K562 (cell line): ENCODE results near the gene PSMB2. TPM values are rescaled to one million over a fixed set of nuclear protein-coding genes. Genes with fewer than 3 reads are reported as not detected.
A peak's percentile ranks its signal among the peaks of the same experiment; 100 is the strongest.

Source experiments
- ARNT ChIP-seq, 2 experiments: fragments of 450-650 bp; IDR thresholded peaks; 2 replicates each; pipeline ENCODE4 v1.6.1; 2016; ENCODE audit warnings: mild to moderate bottlenecking in 1 of 2
- CBX3 ChIP-seq, 2 experiments: IDR thresholded peaks; 1 replicate in 1 of 2; 2 replicates in 1 of 2; pipeline ENCODE4 v1.6.1; 2012; ENCODE audit warnings: inconsistent platforms in 2 of 2, low read length in 2 of 2, borderline replicate concordance in 1 of 2, control low read depth in 1 of 2
- HMBOX1 ChIP-seq: sonication (generic); IDR thresholded peaks from 2 replicates; pipeline ENCODE4 v1.6.1; 2016
- MCM2 ChIP-seq: fragments of 450-650 bp; IDR thresholded peaks from 2 replicates; pipeline ENCODE4 v1.6.1; 2017; ENCODE audit warnings: low read depth, mild to moderate bottlenecking
- MTA3 ChIP-seq: fragments of 450-650 bp; formaldehyde crosslinking; IDR thresholded peaks from 2 replicates; pipeline ENCODE4 v1.6.1; 2017; ENCODE audit warnings: mild to moderate bottlenecking, borderline replicate concordance
- MTF1 ChIP-seq: fragments of 250-450 bp; sonication (Bioruptor Pico); IDR thresholded peaks from 2 replicates; pipeline ENCODE4 v1.9.0; 2021; ENCODE audit warnings: moderate library complexity, mild to moderate bottlenecking, inconsistent platforms, borderline replicate concordance
- MXI1 ChIP-seq: IDR thresholded peaks from 2 replicates; pipeline ENCODE4 v1.6.1; 2011; ENCODE audit warnings: low read depth, mild to moderate bottlenecking, improper control_type of control experiment, low read length
- NELFE ChIP-seq: IDR thresholded peaks from 2 replicates; pipeline ENCODE4 v1.6.1; 2011; ENCODE audit warnings: mild to moderate bottlenecking; ENCODE audit not compliant: insufficient read depth, insufficient read length
- NFYB ChIP-seq: IDR thresholded peaks from 2 replicates; pipeline ENCODE4 v1.6.1; 2011; ENCODE audit warnings: mild to moderate bottlenecking, moderate library complexity; ENCODE audit not compliant: insufficient read length; ENCODE audit errors: extremely low read depth
- RNF2 ChIP-seq: sonication (generic); IDR thresholded peaks from 2 replicates; pipeline ENCODE4 v1.6.1; 2016
- SRF ChIP-seq, 2 experiments: fragments of 250-450, 450-650 bp in 1 of 2; sonication (Bioruptor Pico) in 1 of 2; sonication (generic) in 1 of 2; formaldehyde crosslinking; IDR thresholded peaks; 2 replicates each; pipeline versions ENCODE4 v1.5.0 to v1.5.1; 2020 to 2022; ENCODE audit warnings: mild to moderate bottlenecking in 1 of 2, missing genetic modification reagents in 1 of 2
- TBP ChIP-seq: optimal IDR thresholded peaks from 2 replicates; pipeline ENCODE3; 2011; ENCODE audit warnings: low read depth, low read length, improper control_type of control experiment
- TRIM28 ChIP-seq: fragments of 450-650 bp; IDR thresholded peaks from 2 replicates; pipeline ENCODE4 v1.6.1; 2017
- XRCC3 ChIP-seq: fragments of 450-650 bp; IDR thresholded peaks from 2 replicates; pipeline ENCODE4 v1.6.1; 2017; ENCODE audit warnings: mild to moderate bottlenecking, moderate library complexity
- YY1 ChIP-seq, 3 experiments: IDR thresholded peaks; 2 replicates each; pipeline ENCODE4 v1.6.1; 2011; ENCODE audit warnings: low read length in 2 of 3, mild to moderate bottlenecking in 2 of 3, moderate library complexity in 2 of 3, borderline replicate concordance in 1 of 3, control low read depth in 1 of 3, low read depth in 1 of 3; ENCODE audit not compliant: insufficient read depth in 3 of 3, insufficient replicate concordance in 2 of 3, control insufficient read depth in 1 of 3, insufficient read length in 1 of 3; ENCODE audit errors: extremely low read depth in 1 of 3
- ZBTB17 ChIP-seq: fragments of 450-650 bp; formaldehyde crosslinking; IDR thresholded peaks from 2 replicates; pipeline ENCODE4 v1.4.0; 2020; ENCODE audit warnings: mild to moderate bottlenecking
- ZNF146 ChIP-seq: IDR thresholded peaks from one replicate; pipeline ENCODE4 v1.6.1; 2018; ENCODE audit warnings: missing compliant biosample characterization; ENCODE audit not compliant: unreplicated experiment
- ZNF274 ChIP-seq: IDR thresholded peaks from 2 replicates; pipeline ENCODE4 v1.6.1; 2011; ENCODE audit warnings: low read depth, mild to moderate bottlenecking, low read length, moderate library complexity, borderline replicate concordance
- polyA plus RNA-seq, 8 experiments: library from polyadenylated mRNA; depleted of rRNA in 4 of 8; stranded (reverse) in 5 of 8; unstranded in 3 of 8; fragments of >200 nt; fragmentation: Nextera tagmentation in 2 of 8; fragmentation: Illumina TruSeq in 1 of 8; extraction: Ambion mirVana in 2 of 8; extraction: Trizol in 1 of 8; gene quantifications; 2 replicates each; pipeline versions ENCODE4 v1.2.1 to v1.2.3, GENCODE V29; 2011 to 2014; ENCODE audit warnings: inconsistent platforms in 1 of 8, missing spikeins in 1 of 8
- total RNA-seq, 7 experiments: library from RNA; depleted of rRNA in 6 of 7; stranded (reverse); fragments of >200 nt in 6 of 7; fragmentation: Illumina TruSeq in 2 of 7; extraction: Trizol in 2 of 7; gene quantifications; 2 replicates each; pipeline versions ENCODE4 v1.2.1 to v1.2.3, GENCODE V29; 2011 to 2021; ENCODE audit warnings: low replicate concordance in 1 of 7
- TF ChIP-seq, protein P1 (sequence below): fragments of 450-650 bp; IDR thresholded peaks from 2 replicates; pipeline ENCODE4 v1.6.1; 2016; ENCODE audit warnings: low read depth

Gene PSMB2
- total and polyA plus RNA-seq, 9 of the 15 experiments (the other 6 are each of a cell fraction or from before 2014, with no cell fraction given) = 71.7 to 543 (median 165) TPM

DNA sequence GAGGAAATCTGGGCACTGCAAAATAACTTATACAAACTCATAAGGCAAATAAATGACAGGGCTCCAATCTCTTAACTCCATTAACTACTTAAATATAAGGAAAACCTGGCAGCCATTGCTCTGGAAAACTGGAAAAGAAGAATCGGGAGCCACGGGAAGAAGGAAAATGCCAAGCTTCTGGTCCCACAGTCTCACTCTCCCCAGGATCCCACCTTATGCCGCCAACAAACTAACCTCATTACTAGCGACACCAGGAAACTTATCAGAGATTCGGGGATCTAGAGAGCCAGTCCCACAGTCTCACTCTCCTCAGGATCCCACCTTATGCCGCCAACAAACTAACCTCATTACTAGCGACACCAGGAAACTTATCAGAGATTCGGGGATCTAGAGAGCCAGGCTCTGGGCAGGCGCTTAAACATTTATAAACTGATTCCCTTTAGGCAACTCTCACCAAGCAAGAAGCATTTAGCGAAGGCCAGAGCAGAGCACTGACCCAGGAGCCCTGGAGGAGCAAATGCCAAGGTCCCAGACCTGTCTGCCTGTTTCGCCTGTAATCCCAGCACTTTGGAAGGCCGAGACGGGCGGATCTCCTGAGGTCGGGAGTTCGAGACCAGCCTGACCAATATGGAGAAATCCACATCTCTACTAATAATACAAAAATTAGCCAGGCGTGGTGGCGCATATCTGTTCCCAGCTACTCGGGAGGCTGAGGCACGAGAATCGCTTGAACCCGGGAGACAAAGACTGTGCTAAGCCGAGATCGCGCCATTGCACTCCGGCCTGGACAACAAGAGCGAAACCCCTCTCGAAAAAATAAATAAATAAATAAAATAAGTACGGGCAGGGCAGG is 720 bp downstream of the PSMB2 start (continued):
- TF ChIP-seq MTA3 = 0 out of 2 replicates have a peak, but pooled peaks have one; percentile 7
- TF ChIP-seq, protein P1, sequence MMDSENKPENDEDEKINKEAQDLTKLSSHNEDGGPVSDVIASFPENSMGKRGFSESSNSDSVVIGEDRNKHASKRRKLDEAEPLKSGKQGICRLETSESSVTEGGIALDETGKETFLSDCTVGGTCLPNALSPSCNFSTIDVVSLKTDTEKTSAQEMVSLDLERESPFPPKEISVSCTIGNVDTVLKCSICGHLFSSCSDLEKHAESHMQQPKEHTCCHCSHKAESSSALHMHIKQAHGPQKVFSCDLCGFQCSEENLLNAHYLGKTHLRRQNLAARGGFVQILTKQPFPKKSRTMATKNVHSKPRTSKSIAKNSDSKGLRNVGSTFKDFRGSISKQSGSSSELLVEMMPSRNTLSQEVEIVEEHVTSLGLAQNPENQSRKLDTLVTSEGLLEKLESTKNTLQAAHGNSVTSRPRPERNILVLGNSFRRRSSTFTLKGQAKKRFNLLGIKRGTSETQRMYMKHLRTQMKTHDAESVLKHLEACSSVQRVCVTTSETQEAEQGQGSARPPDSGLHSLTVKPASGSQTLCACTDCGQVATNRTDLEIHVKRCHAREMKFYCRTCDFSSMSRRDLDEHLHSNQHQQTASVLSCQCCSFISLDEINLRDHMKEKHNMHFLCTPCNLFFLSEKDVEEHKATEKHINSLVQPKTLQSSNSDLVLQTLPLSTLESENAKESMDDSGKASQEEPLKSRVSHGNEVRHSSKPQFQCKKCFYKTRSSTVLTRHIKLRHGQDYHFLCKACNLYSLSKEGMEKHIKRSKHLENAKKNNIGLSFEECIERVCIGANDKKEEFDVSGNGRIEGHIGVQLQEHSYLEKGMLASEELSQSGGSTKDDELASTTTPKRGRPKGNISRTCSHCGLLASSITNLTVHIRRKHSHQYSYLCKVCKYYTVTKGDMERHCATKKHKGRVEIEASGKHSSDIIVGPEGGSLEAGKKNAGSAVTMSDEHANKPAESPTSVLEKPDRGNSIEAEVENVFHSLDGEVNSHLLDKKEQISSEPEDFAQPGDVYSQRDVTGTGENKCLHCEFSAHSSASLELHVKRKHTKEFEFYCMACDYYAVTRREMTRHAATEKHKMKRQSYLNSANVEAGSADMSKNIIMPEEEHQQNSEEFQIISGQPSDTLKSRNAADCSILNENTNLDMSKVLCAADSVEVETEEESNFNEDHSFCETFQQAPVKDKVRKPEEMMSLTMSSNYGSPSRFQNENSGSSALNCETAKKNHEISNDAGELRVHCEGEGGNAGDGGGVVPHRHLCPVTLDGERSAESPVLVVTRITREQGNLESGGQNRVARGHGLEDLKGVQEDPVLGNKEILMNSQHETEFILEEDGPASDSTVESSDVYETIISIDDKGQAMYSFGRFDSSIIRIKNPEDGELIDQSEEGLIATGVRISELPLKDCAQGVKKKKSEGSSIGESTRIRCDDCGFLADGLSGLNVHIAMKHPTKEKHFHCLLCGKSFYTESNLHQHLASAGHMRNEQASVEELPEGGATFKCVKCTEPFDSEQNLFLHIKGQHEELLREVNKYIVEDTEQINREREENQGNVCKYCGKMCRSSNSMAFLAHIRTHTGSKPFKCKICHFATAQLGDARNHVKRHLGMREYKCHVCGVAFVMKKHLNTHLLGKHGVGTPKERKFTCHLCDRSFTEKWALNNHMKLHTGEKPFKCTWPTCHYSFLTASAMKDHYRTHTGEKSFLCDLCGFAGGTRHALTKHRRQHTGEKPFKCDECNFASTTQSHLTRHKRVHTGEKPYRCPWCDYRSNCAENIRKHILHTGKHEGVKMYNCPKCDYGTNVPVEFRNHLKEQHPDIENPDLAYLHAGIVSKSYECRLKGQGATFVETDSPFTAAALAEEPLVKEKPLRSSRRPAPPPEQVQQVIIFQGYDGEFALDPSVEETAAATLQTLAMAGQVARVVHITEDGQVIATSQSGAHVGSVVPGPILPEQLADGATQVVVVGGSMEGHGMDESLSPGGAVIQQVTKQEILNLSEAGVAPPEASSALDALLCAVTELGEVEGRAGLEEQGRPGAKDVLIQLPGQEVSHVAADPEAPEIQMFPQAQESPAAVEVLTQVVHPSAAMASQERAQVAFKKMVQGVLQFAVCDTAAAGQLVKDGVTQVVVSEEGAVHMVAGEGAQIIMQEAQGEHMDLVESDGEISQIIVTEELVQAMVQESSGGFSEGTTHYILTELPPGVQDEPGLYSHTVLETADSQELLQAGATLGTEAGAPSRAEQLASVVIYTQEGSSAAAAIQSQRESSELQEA = 0 out of 2 replicates have a peak, but pooled peaks have one; percentile 13
- peak; percentile 69; the same call in 1 of the 2 replicates for TF ChIP-seq TRIM28
- TF ChIP-seq YY1 (IDR thresholded peaks at IDR 0.05; ENCODE audit: borderline replicate concordance in 1 of 3, control insufficient read depth in 1 of 3, extremely low read depth in 1 of 3, insufficient read depth in 3 of 3, insufficient read length in 1 of 3, insufficient replicate concordance in 2 of 3, low read depth in 1 of 3, low read length in 2 of 3) = peak in 1 of 3 experiments; percentile 14
- peak in 1 of 2 experiments; percentile 68; a peak in 1 of 3 replicates for TF ChIP-seq CBX3 (IDR thresholded peaks at IDR 0.05; ENCODE audit: borderline replicate concordance in 1 of 2, low read length in 2 of 2)
- no peak for TF ChIP-seq ZBTB17 (CRISPR knock-in tag)
- no peak for TF ChIP-seq ARNT (IDR thresholded peaks at IDR 0.05)
- TF ChIP-seq MTF1 (CRISPR knock-in tag) = no peak
- TF ChIP-seq NFYB = no peak
- peak; percentile 58; the same call in 1 of the 2 replicates for TF ChIP-seq XRCC3
- TF ChIP-seq NELFE = no peak
- no peak for TF ChIP-seq SRF (CRISPR knock-in tag; IDR thresholded peaks at IDR 0.05)
- no peak for TF ChIP-seq TBP
- TF ChIP-seq MCM2 = no peak
- no peak for TF ChIP-seq ZNF274
- no peak for TF ChIP-seq MXI1
- TF ChIP-seq HMBOX1 = peak; percentile 53
- TF ChIP-seq RNF2 = no peak
- TF ChIP-seq ZNF146 = no peak
